Skeletal muscle tissue (tissue), 4 donors: ENCODE results near the gene DMD. TPM values are rescaled to one million over a fixed set of nuclear protein-coding genes. Genes with fewer than 3 reads are reported as not detected.

Experiments used
- H3K27ac ChIP-seq: one replicate; pipeline ENCODE4 v1.7.0; 2013; ENCODE audit warnings: mild to moderate bottlenecking, low read depth, low read length, inconsistent platforms
- H3K27me3 ChIP-seq, 3 donors: one replicate each; pipeline ENCODE4 v1.7.0; 2013; ENCODE audit warnings: low read length in 3 of 3; ENCODE audit not compliant: control insufficient read depth in 3 of 3, insufficient read depth in 3 of 3
- H3K36me3 ChIP-seq, 3 donors: one replicate each; pipeline ENCODE4 v1.7.0; 2013; ENCODE audit warnings: low read length in 3 of 3; ENCODE audit not compliant: control insufficient read depth in 3 of 3, insufficient read depth in 3 of 3
- H3K4me1 ChIP-seq, 3 donors: one replicate each; pipeline ENCODE4 v1.7.0; 2013; ENCODE audit warnings: low read length in 3 of 3, mild to moderate bottlenecking in 3 of 3; ENCODE audit not compliant: control insufficient read depth in 3 of 3, insufficient read depth in 3 of 3
- H3K4me3 ChIP-seq, 3 donors: one replicate each; pipeline ENCODE4 v1.7.0; 2013; ENCODE audit warnings: low read length in 3 of 3
- H3K9ac ChIP-seq, 3 donors: one replicate each; pipeline ENCODE4 v1.7.0; 2013; ENCODE audit warnings: low read length in 3 of 3, mild to moderate bottlenecking in 3 of 3, moderate library complexity in 2 of 3, low read depth in 1 of 3
- H3K9me3 ChIP-seq, 3 donors: one replicate each; pipeline ENCODE4 v1.7.0; 2013; ENCODE audit warnings: low read length in 3 of 3; ENCODE audit not compliant: control insufficient read depth in 3 of 3
- total RNA-seq: library from RNA; depleted of rRNA; stranded (reverse); fragments of >200 nt; gene quantifications from one replicate; pipeline ENCODE4 v1.2.3, GENCODE V29; 2014
- donor health status: Osteomylitis.

The DMD gene
- total RNA-seq, 1 donor from 2014 or later = 190 TPM

GRCh38 chrX:33132569-33132968 lies 78.8 kb downstream of the DMD start:
- Histone ChIP-seq H3K9me3 (peaks cover 0 to 3% (median 0%) of the 10 kb centered on the region in 3 donors), H3K27me3 (no peaks in the 10 kb centered on the region), H3K36me3 (no peaks in the 10 kb centered on the region)

GRCh38 chrX:33129607-33130006 lies 81.7 kb downstream of the DMD start:
- no peaks in the 10 kb centered on the region for H3K9me3 ChIP-seq
- H3K36me3 ChIP-seq = no peaks in the 10 kb centered on the region
- H3K4me3 ChIP-seq = no peak overlapping the region
- no peaks in the 10 kb centered on the region for H3K27me3 ChIP-seq
- H3K4me1 ChIP-seq = peaks cover 0 to 6% (median 0%) of the 10 kb centered on the region in 3 donors
- no peak overlapping the region for H3K9ac ChIP-seq
- H3K27ac ChIP-seq = no peak overlapping the region

More at GRCh38 chrX:33132569-33132968, 78.8 kb downstream of the DMD start:
- Histone ChIP-seq H3K9ac (no peak overlapping the region), H3K4me3 (no peak overlapping the region), H3K27ac (no peak overlapping the region), H3K4me1 (peaks cover 0 to 6% (median 4%) of the 10 kb centered on the region in 3 donors)

GRCh38 chrX:33128048-33128805 lies 83.1 kb downstream of the DMD start:
- Histone ChIP-seq H3K27ac (no peak overlapping the region), H3K4me3 (no peak overlapping the region), H3K9ac (peak overlapping the region in 2 of 3 donors; percentile 3 to 29), H3K9me3 (no peaks in the 10 kb centered on the region), H3K4me1 (peaks cover 0 to 6% (median 0%) of the 10 kb centered on the region in 3 donors), H3K36me3 (no peaks in the 10 kb centered on the region), H3K27me3 (no peaks in the 10 kb centered on the region)

GRCh38 chrX:33126469-33126868 lies 84.9 kb downstream of the DMD start:
- peaks cover 0 to 6% (median 0%) of the 10 kb centered on the region in 3 donors for H3K4me1 ChIP-seq
- no peak overlapping the region for H3K27ac ChIP-seq
- no peaks in the 10 kb centered on the region for H3K36me3 ChIP-seq
- no peaks in the 10 kb centered on the region for H3K9me3 ChIP-seq
- no peak overlapping the region for H3K9ac ChIP-seq
- H3K27me3 ChIP-seq = no peaks in the 10 kb centered on the region
- no peak overlapping the region for H3K4me3 ChIP-seq

- H3K27ac ChIP-seq = no peak overlapping the region
- no peaks in the 10 kb centered on the region for H3K27me3 ChIP-seq
- no peaks in the 10 kb centered on the region for H3K4me1 ChIP-seq
- H3K9ac ChIP-seq = no peak overlapping the region
- no peak overlapping the region for H3K4me3 ChIP-seq
- no peaks in the 10 kb centered on the region for H3K9me3 ChIP-seq
- H3K36me3 ChIP-seq = no peaks in the 10 kb centered on the region
These were observed 101.5 kb downstream of the DMD start for GRCh38 chrX:33109858-33110257.

- Histone ChIP-seq H3K4me3 (no peak overlapping the region), H3K27me3 (no peaks in the 10 kb centered on the region), H3K4me1 (no peaks in the 10 kb centered on the region), H3K9ac (no peak overlapping the region), H3K9me3 (no peaks in the 10 kb centered on the region), H3K36me3 (no peaks in the 10 kb centered on the region), H3K27ac (no peak overlapping the region)
These were observed 104.6 kb downstream of the DMD start for GRCh38 chrX:33106737-33107136.

- H3K4me3 ChIP-seq = no peak overlapping the region
These were observed 116.3 kb downstream of the DMD start for GRCh38 chrX:33095079-33095478.

GRCh38 chrX:33087411-33087810 lies 123.9 kb downstream of the DMD start:
- no peaks in the 10 kb centered on the region for H3K36me3 ChIP-seq
- H3K4me3 ChIP-seq = no peak overlapping the region
- H3K9me3 ChIP-seq = no peaks in the 10 kb centered on the region
- H3K9ac ChIP-seq = no peak overlapping the region
- peaks cover 2 to 14% (median 11%) of the 10 kb centered on the region in 3 donors for H3K4me1 ChIP-seq
- H3K27me3 ChIP-seq = no peaks in the 10 kb centered on the region
- H3K27ac ChIP-seq = no peak overlapping the region

More at GRCh38 chrX:33095079-33095478, 116.3 kb downstream of the DMD start:
- Histone ChIP-seq H3K27me3 (no peaks in the 10 kb centered on the region), H3K9ac (no peak overlapping the region), H3K9me3 (no peaks in the 10 kb centered on the region), H3K36me3 (no peaks in the 10 kb centered on the region), H3K27ac (no peak overlapping the region), H3K4me1 (no peaks in the 10 kb centered on the region)

GRCh38 chrX:33086886-33087285 lies 124.5 kb downstream of the DMD start:
- no peak overlapping the region for H3K4me3 ChIP-seq
- H3K4me1 ChIP-seq = peaks cover 2 to 14% (median 11%) of the 10 kb centered on the region in 3 donors
- H3K36me3 ChIP-seq = no peaks in the 10 kb centered on the region
- H3K9me3 ChIP-seq = no peaks in the 10 kb centered on the region
- H3K27me3 ChIP-seq = no peaks in the 10 kb centered on the region
- no peak overlapping the region for H3K9ac ChIP-seq
- no peak overlapping the region for H3K27ac ChIP-seq

GRCh38 chrX:33082371-33082770 lies 129.0 kb downstream of the DMD start:
- Histone ChIP-seq H3K36me3 (peaks cover 0 to 2% (median 2%) of the 10 kb centered on the region in 3 donors), H3K4me3 (peak overlapping the region in 1 of 3 donors; percentile 1), H3K27ac (no peak overlapping the region)

More at GRCh38 chrX:33082371-33082770, 129.0 kb downstream of the DMD start:
- Histone ChIP-seq H3K9ac (no peak overlapping the region), H3K9me3 (no peaks in the 10 kb centered on the region), H3K4me1 (peaks cover 2 to 19% (median 11%) of the 10 kb centered on the region in 3 donors), H3K27me3 (no peaks in the 10 kb centered on the region)
